Measurements from ENCODE around the gene SCGB1D2. TPM values are rescaled to one million over a fixed set of nuclear protein-coding genes. Genes with fewer than 3 reads are reported as not detected.

The SCGB1D2 gene
- total RNA-seq, 1 donor from 2014 or later: not detected

GRCh38 chr11:62260261-62260953 is 18.4 kb downstream of the SCGB1D2 start:
- DNase-seq (ENCODE audit: low spot score): no peak

DNA sequence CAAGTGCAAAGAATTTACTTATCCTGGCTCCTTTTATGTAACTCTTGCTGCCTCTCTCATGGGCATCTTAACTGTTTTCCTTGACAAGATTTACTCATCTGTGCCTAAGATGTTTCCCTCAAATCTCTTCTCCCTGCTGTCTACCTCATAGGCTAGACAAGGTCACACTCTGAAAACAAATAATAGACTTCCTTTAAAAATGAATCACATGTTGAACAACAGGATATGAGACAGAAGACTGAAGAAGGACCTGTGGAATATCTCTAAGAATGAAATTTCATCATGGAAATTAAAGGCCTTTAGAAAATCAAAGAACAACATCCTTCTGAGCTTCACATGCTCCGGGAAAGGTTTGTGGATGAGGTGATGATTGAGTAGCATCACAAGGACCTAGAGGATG is 22.0 kb downstream of the SCGB1D2 start:
- no peak for DNase-seq (ENCODE audit: low spot score)

- DNase-seq (ENCODE audit: low spot score): no peak
These were observed 24.5 kb downstream of the SCGB1D2 start for GRCh38 chr11:62266558-62266957.

GRCh38 chr11:62267050-62267449 is 25.0 kb downstream of the SCGB1D2 start:
- DNase-seq (ENCODE audit: low spot score): no peak

DNA sequence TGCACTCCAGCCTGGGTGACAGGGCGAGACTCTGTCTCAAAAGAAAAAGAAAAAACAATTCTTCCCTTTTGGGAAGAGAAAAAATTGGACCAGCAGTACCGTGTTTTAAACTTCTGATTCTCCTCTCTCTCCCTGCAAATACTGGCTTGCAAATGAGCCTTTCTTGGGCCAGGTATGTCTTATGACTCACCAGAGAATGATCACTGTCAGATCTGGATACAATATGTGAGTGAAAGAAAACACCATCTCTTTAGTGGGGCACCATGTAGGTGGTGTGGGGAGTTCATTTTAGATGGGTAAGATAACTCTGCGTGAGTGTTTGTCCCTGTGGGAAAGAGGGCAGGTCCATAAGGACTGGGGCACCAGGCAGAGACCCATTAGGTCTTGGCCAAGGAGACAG is 25.5 kb downstream of the SCGB1D2 start:
- DNase-seq (ENCODE audit: low spot score): no peak

- peak; percentile 11 for DNase-seq (ENCODE audit: low spot score)
These were observed 27.7 kb downstream of the SCGB1D2 start, which contains the start of gene SCGB2A2 for GRCh38 chr11:62269654-62270278. TSS of gene SCGB2A2 (plus strand) at chr11:62270158. CDS start at chr11:62270217, 59 bp downstream.

DNA sequence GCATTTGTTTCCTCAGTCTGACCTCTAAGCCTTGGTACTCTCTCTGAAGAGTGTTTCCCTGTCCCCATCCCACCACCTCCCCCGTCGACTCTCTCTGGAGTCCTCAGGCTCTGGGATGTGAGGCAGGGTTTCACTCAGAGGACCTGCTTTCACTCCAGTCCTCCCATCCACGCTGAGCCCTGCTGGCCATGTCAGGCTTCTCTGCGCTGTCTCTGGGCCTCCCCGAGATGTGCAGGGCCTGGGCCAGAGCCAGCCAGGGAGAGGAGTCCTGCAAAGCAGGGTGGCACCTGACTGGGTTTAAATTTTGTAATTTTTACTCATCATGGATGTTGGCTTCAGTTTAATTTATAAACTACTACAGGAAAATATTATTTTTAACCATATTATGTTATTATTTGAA is 31.2 kb downstream of the SCGB1D2 start:
- no peak for DNase-seq (ENCODE audit: low spot score)

GRCh38 chr11:62273789-62274275 is 31.8 kb downstream of the SCGB1D2 start:
- DNase-seq (ENCODE audit: low spot score): no peak

DNA sequence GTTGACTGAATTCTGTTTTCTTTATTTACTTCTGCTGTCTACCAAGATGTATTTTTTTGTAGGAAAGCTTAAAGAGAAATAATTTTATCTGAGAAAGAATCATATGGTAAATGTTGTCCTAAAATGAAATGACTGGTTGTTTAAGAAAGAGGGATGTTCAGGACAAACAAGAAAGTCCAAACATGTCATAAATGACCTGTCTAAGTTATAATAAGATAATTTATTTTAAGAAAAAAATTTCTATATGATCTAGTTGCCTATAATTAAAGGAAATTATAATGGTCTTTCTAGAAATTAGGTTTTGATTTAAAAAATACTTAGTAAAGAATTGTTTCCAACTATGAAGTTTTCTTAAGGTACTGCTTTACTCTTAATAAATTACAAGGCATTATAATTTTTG is 38.4 kb downstream of the SCGB1D2 start:
- no peak for DNase-seq (ENCODE audit: low spot score)

Other genes starting within 250 kb of the SCGB1D2 start
- gene INCENP, start 118.2 kb upstream of the SCGB1D2 start, total RNA-seq: 22.8 TPM
- gene SCGB1D1, start 52.0 kb upstream of the SCGB1D2 start, total RNA-seq: not detected
- gene SCGB2A1, start 33.6 kb upstream of the SCGB1D2 start, total RNA-seq: 29.1 TPM
- gene SCGB2A2, start 27.9 kb downstream of the SCGB1D2 start, total RNA-seq: not detected
- not detected for gene SCGB1D4, start 56.8 kb downstream of the SCGB1D2 start, total RNA-seq
- gene ASRGL1, start 95.2 kb downstream of the SCGB1D2 start, total RNA-seq: 110 TPM
- 2.7 TPM for gene SCGB1A1, start 176.8 kb downstream of the SCGB1D2 start, total RNA-seq

Measured in mucosa of gallbladder (tissue), 1 donor.